ENCODE results near the gene MYH15. TPM values are rescaled to one million over a fixed set of nuclear protein-coding genes. Genes with fewer than 3 reads are reported as not detected.

MYH15 gene
- total and polyA plus RNA-seq, 4 donors: 0.01 to 0.08 (median 0.05) TPM; not detected in 1

GRCh38 chr3:108474581-108474980 is 35.8 kb downstream of the MYH15 start:
- no peak overlapping the region for H3K4me3 ChIP-seq (ENCODE audit: low read depth in 1 of 3, low read length in 3 of 3)
- WGBS: 91% methylated on average over 3 of the region's 3 CpGs
- TF ChIP-seq JUND (IDR thresholded peaks at IDR 0.05): no peak
- TF ChIP-seq ATF3 (IDR thresholded peaks at IDR 0.05): no peak
- TF ChIP-seq YY1 (IDR thresholded peaks at IDR 0.05): no peak
- no peak for TF ChIP-seq NR2F2 (IDR thresholded peaks at IDR 0.05)
- no peak for TF ChIP-seq RXRA (IDR thresholded peaks at IDR 0.05)
- no peak for TF ChIP-seq RAD21 (IDR thresholded peaks at IDR 0.05)
- TF ChIP-seq CTCF (IDR thresholded peaks at IDR 0.05; ENCODE audit: low read depth, low read length, missing input control): no peak
- no peak for TF ChIP-seq GABPA (IDR thresholded peaks at IDR 0.05 in 1 of 2, conservative IDR thresholded peaks at IDR 0.05 in 1 of 2)
- TF ChIP-seq ZBTB33 (IDR thresholded peaks at IDR 0.05): no peak
- TF ChIP-seq MAX (IDR thresholded peaks at IDR 0.05): no peak
- no peak for TF ChIP-seq FOXA1 (IDR thresholded peaks at IDR 0.05)
- peaks cover 0 to 3% (median 1%) of the 10 kb centered on the region in 4 donors for H3K4me1 ChIP-seq (ENCODE audit: control insufficient read depth in 4 of 4, insufficient read depth in 4 of 4, low read length in 3 of 4)
- no peak for DNase-seq (ENCODE audit: low spot score)
- no peak overlapping the region for H3K27ac ChIP-seq (ENCODE audit: low read depth in 1 of 2, low read length in 2 of 2)
- H3K27me3 ChIP-seq (ENCODE audit: control insufficient read depth in 4 of 4, insufficient read depth in 4 of 4, low read length in 3 of 4): no peaks in the 10 kb centered on the region
- no peak overlapping the region for H3K9ac ChIP-seq (ENCODE audit: low read depth in 1 of 2, low read length in 2 of 2)
- H3K9me3 ChIP-seq (ENCODE audit: control insufficient read depth in 4 of 4, low read length in 3 of 4): no peaks in the 10 kb centered on the region
- no peaks in the 10 kb centered on the region for H3K36me3 ChIP-seq (ENCODE audit: control insufficient read depth in 4 of 4, insufficient read depth in 3 of 4, low read depth in 1 of 4, low read length in 3 of 4)

- Histone ChIP-seq H3K27me3 (ENCODE audit: control insufficient read depth in 4 of 4, insufficient read depth in 4 of 4, low read length in 3 of 4) (no peaks in the 10 kb centered on the region), H3K9me3 (ENCODE audit: control insufficient read depth in 4 of 4, low read length in 3 of 4) (no peaks in the 10 kb centered on the region), H3K4me3 (ENCODE audit: low read depth in 1 of 3, low read length in 3 of 3) (no peak overlapping the region), H3K36me3 (ENCODE audit: control insufficient read depth in 4 of 4, insufficient read depth in 3 of 4, low read depth in 1 of 4, low read length in 3 of 4) (no peaks in the 10 kb centered on the region), H3K27ac (ENCODE audit: low read depth in 1 of 2, low read length in 2 of 2) (no peak overlapping the region), H3K9ac (ENCODE audit: low read depth in 1 of 2, low read length in 2 of 2) (no peak overlapping the region), H3K4me1 (ENCODE audit: control insufficient read depth in 4 of 4, insufficient read depth in 4 of 4, low read length in 3 of 4) (peaks cover 0 to 3% (median 1%) of the 10 kb centered on the region in 4 donors)
- TF ChIP-seq YY1 (IDR thresholded peaks at IDR 0.05) (no peak), NR2F2 (IDR thresholded peaks at IDR 0.05) (no peak), CTCF (IDR thresholded peaks at IDR 0.05; ENCODE audit: low read depth, low read length, missing input control) (no peak), MAX (IDR thresholded peaks at IDR 0.05) (no peak), GABPA (IDR thresholded peaks at IDR 0.05 in 1 of 2, conservative IDR thresholded peaks at IDR 0.05 in 1 of 2) (no peak), REST (IDR thresholded peaks at IDR 0.05) (no peak), RXRA (IDR thresholded peaks at IDR 0.05) (no peak), JUND (IDR thresholded peaks at IDR 0.05) (no peak), SP1 (IDR thresholded peaks at IDR 0.05) (no peak), ZBTB33 (IDR thresholded peaks at IDR 0.05) (no peak), FOXA2 (IDR thresholded peaks at IDR 0.05) (no peak), FOXA1 (IDR thresholded peaks at IDR 0.05) (no peak), ATF3 (IDR thresholded peaks at IDR 0.05) (no peak), EGR1 (IDR thresholded peaks at IDR 0.05; ENCODE audit: low read depth in 2 of 2) (no peak), HNF4G (IDR thresholded peaks at IDR 0.05) (no peak), HNF4A (conservative IDR thresholded peaks at IDR 0.05) (no peak), TAF1 (conservative IDR thresholded peaks at IDR 0.05) (no peak), RAD21 (IDR thresholded peaks at IDR 0.05) (no peak)
- no peak for DNase-seq (ENCODE audit: low spot score)
Measured at GRCh38 chr3:108473711-108474110, 36.7 kb downstream of the MYH15 start.

Measured in liver (tissue), 9 donors.